WTC11 (cell line): ENCODE results near the gene SH3RF2. TPM values are rescaled to one million over a fixed set of nuclear protein-coding genes. Genes with fewer than 3 reads are reported as not detected.

ENCODE experiments used
- ATAC-seq: fragments of 200-7000 bp; cut with Tn5 transposase; 2 replicates; pipeline ENCODE4 v1.10.0; 2021; ENCODE audit warnings: mild to moderate bottlenecking, moderate library complexity
- CTCF ChIA-PET: fragments of 300-600 bp; sonication (Branson Sonifier 250); formaldehyde crosslinking; loops from one replicate; lab custom pipeline; 2021; ENCODE audit warnings: antibody characterized with exemption; lab: Charles Lee
- POLR2A ChIA-PET: fragments of 350-600 bp; sonication (Branson Sonifier 250); formaldehyde crosslinking; loops from one replicate; lab custom pipeline; 2021; ENCODE audit warnings: antibody characterized with exemption; lab: Charles Lee
- DNase-seq: peaks from one replicate; pipeline ENCODE4 v3.0.0; 2021; ENCODE audit warnings: low spot score
- H3K27ac Mint-ChIP-seq: 2 replicates; pipeline ENCODE4 v1.8.0; 2021; ENCODE audit warnings: mixed read lengths
- H3K27me3 Mint-ChIP-seq: 2 replicates; pipeline ENCODE4 v1.8.0; 2021; ENCODE audit warnings: low read depth, mild to moderate bottlenecking, moderate library complexity, mixed read lengths
- H3K36me3 Mint-ChIP-seq: 2 replicates; pipeline ENCODE4 v1.8.0; 2021; ENCODE audit warnings: mixed read lengths
- H3K4me1 Mint-ChIP-seq: 2 replicates; pipeline ENCODE4 v1.8.0; 2022; ENCODE audit warnings: mixed read lengths
- H3K4me3 Mint-ChIP-seq: 2 replicates; pipeline ENCODE4 v1.8.0; 2021; ENCODE audit warnings: mild to moderate bottlenecking, moderate library complexity, mixed read lengths
- H3K9me3 Mint-ChIP-seq: 2 replicates; pipeline ENCODE4 v1.8.0; 2021; ENCODE audit warnings: mixed read lengths
- ARID4B ChIP-seq: sonication (generic); formaldehyde crosslinking; IDR thresholded peaks from 2 replicates; pipeline ENCODE4 v1.8.0; 2023; ENCODE audit warnings: missing genetic modification reagents, mild to moderate bottlenecking, borderline replicate concordance
- E2F4 ChIP-seq: sonication (generic); formaldehyde crosslinking; IDR thresholded peaks from 2 replicates; pipeline ENCODE4 v1.8.1; 2022; ENCODE audit warnings: low read depth, mild to moderate bottlenecking, moderate library complexity, missing genetic modification reagents, borderline replicate concordance
- ESRRA ChIP-seq: sonication (generic); formaldehyde crosslinking; IDR thresholded peaks from 2 replicates; pipeline ENCODE4 v1.8.1; 2022; ENCODE audit warnings: mild to moderate bottlenecking, missing genetic modification reagents, borderline replicate concordance
- FOXK1 ChIP-seq: sonication (generic); formaldehyde crosslinking; IDR thresholded peaks from 2 replicates; pipeline ENCODE4 v1.8.0; 2022; ENCODE audit warnings: mild to moderate bottlenecking, moderate library complexity, missing genetic modification reagents
- GRHL2 ChIP-seq: fragments of 250-450 bp; sonication (Bioruptor Pico); IDR thresholded peaks from 2 replicates; pipeline ENCODE4 v1.8.0; 2022; ENCODE audit warnings: mild to moderate bottlenecking, moderate library complexity; ENCODE audit not compliant: insufficient replicate concordance, severe bottlenecking
- KAT7 ChIP-seq: sonication (generic); formaldehyde crosslinking; IDR thresholded peaks from 2 replicates; pipeline ENCODE4 v1.8.1; 2023; ENCODE audit warnings: missing genetic modification reagents, mild to moderate bottlenecking, borderline replicate concordance
- MXD4 ChIP-seq: fragments of 250-450 bp; sonication (Bioruptor Pico); IDR thresholded peaks from 2 replicates; pipeline ENCODE4 v1.8.0; 2021; ENCODE audit warnings: mild to moderate bottlenecking, moderate library complexity, borderline replicate concordance
- NR2C2 ChIP-seq: sonication (generic); formaldehyde crosslinking; IDR thresholded peaks from 2 replicates; pipeline ENCODE4 v1.8.0; 2022; ENCODE audit warnings: mild to moderate bottlenecking, missing genetic modification reagents
- ZNF219 ChIP-seq: sonication (generic); formaldehyde crosslinking; IDR thresholded peaks from 2 replicates; pipeline ENCODE4 v1.8.0; 2023; ENCODE audit warnings: missing genetic modification reagents, mild to moderate bottlenecking, borderline replicate concordance
- ZNF232 ChIP-seq: sonication (generic); formaldehyde crosslinking; IDR thresholded peaks from 2 replicates; pipeline ENCODE4 v1.8.0; 2022; ENCODE audit warnings: mild to moderate bottlenecking, missing genetic modification reagents
- ZNF423 ChIP-seq: fragments of 250-450 bp; sonication (Bioruptor Pico); IDR thresholded peaks from 2 replicates; pipeline ENCODE4 v2.1.2; 2022; ENCODE audit warnings: mild to moderate bottlenecking, moderate library complexity
- total RNA-seq: library from RNA; stranded (reverse); gene quantifications from 3 replicates; pipeline ENCODE4 v1.2.3, GENCODE V29; 2021
- TF ChIP-seq, protein P1 (sequence below): sonication (generic); formaldehyde crosslinking; IDR thresholded peaks from 2 replicates; pipeline ENCODE4 v1.8.1; 2023; ENCODE audit warnings: mild to moderate bottlenecking, missing genetic modification reagents
- TF ChIP-seq, protein P2 (sequence below): sonication (generic); formaldehyde crosslinking; IDR thresholded peaks from 2 replicates; pipeline ENCODE4 v1.8.0; 2022; ENCODE audit warnings: mild to moderate bottlenecking, missing genetic modification reagents
- TF ChIP-seq, protein P3 (sequence below): sonication (generic); formaldehyde crosslinking; IDR thresholded peaks from 2 replicates; pipeline ENCODE4 v1.8.1; 2023; ENCODE audit warnings: mild to moderate bottlenecking, moderate library complexity, missing genetic modification reagents

Gene SH3RF2
- total RNA-seq, 1 experiment from 2014 or later: 0.83 TPM

GRCh38 chr5:146039420-146039819 lies 103.0 kb downstream of the SH3RF2 start (continued):
- TF ChIP-seq, protein P1, sequence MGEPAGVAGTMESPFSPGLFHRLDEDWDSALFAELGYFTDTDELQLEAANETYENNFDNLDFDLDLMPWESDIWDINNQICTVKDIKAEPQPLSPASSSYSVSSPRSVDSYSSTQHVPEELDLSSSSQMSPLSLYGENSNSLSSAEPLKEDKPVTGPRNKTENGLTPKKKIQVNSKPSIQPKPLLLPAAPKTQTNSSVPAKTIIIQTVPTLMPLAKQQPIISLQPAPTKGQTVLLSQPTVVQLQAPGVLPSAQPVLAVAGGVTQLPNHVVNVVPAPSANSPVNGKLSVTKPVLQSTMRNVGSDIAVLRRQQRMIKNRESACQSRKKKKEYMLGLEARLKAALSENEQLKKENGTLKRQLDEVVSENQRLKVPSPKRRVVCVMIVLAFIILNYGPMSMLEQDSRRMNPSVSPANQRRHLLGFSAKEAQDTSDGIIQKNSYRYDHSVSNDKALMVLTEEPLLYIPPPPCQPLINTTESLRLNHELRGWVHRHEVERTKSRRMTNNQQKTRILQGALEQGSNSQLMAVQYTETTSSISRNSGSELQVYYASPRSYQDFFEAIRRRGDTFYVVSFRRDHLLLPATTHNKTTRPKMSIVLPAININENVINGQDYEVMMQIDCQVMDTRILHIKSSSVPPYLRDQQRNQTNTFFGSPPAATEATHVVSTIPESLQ (CRISPR knock-in tag): no peak
- TF ChIP-seq GRHL2 (CRISPR knock-in tag) (no peak), KAT7 (CRISPR knock-in tag) (no peak), FOXK1 (CRISPR knock-in tag) (no peak)

GRCh38 chr5:146040527-146040926 lies 104.1 kb downstream of the SH3RF2 start:
- ATAC-seq: no peak
- Mint-ChIP-seq H3K4me1 (peaks cover 6% of the 10 kb centered on the region), H3K9me3 (no peaks in the 10 kb centered on the region), H3K27ac (no peak overlapping the region), H3K36me3 (no peaks in the 10 kb centered on the region), H3K27me3 (no peaks in the 10 kb centered on the region), H3K4me3 (no peak overlapping the region)
- CTCF ChIA-PET: interaction anchor here (0.5 to 2.1 kb wide), 20 partner anchors 8 to 359 kb away, joined by 3 to 29 read pairs (median 4); partner anchors contain the start of gene PRELID2
- TF ChIP-seq, protein P2, sequence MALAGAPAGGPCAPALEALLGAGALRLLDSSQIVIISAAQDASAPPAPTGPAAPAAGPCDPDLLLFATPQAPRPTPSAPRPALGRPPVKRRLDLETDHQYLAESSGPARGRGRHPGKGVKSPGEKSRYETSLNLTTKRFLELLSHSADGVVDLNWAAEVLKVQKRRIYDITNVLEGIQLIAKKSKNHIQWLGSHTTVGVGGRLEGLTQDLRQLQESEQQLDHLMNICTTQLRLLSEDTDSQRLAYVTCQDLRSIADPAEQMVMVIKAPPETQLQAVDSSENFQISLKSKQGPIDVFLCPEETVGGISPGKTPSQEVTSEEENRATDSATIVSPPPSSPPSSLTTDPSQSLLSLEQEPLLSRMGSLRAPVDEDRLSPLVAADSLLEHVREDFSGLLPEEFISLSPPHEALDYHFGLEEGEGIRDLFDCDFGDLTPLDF: no peak
- TF ChIP-seq NR2C2 (CRISPR knock-in tag) (no peak), ZNF423 (no peak), ZNF219 (CRISPR knock-in tag) (no peak), E2F4 (no peak), ESRRA (CRISPR knock-in tag) (no peak), GRHL2 (CRISPR knock-in tag) (no peak), ZNF232 (CRISPR knock-in tag) (no peak), ARID4B (no peak), MXD4 (CRISPR knock-in tag) (no peak)
- TF ChIP-seq, protein P3, sequence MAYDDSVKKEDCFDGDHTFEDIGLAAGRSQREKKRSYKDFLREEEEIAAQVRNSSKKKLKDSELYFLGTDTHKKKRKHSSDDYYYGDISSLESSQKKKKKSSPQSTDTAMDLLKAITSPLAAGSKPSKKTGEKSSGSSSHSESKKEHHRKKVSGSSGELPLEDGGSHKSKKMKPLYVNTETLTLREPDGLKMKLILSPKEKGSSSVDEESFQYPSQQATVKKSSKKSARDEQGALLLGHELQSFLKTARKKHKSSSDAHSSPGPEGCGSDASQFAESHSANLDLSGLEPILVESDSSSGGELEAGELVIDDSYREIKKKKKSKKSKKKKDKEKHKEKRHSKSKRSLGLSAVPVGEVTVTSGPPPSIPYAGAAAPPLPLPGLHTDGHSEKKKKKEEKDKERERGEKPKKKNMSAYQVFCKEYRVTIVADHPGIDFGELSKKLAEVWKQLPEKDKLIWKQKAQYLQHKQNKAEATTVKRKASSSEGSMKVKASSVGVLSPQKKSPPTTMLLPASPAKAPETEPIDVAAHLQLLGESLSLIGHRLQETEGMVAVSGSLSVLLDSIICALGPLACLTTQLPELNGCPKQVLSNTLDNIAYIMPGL (CRISPR knock-in tag): no peak
- POLR2A ChIA-PET: no interaction called here
- no peak for DNase-seq
